ENCODE results near the gene SYVN1.

Gene SYVN1

GRCh38 chr11:65135633-65136145 lies 1.4 kb upstream of the SYVN1 start:
- no peak for DNase-seq (ENCODE audit: low read depth)
- H3K4me3 ChIP-seq (ENCODE audit: low read depth, low read length), result peak overlapping the region; percentile 93
- TF ChIP-seq CTCF (conservative IDR thresholded peaks at IDR 0.05; ENCODE audit: low read depth, low read length), result no peak

- peak; percentile 98 for DNase-seq (ENCODE audit: low read depth)
- TF ChIP-seq CTCF (conservative IDR thresholded peaks at IDR 0.05; ENCODE audit: low read depth, low read length), result no peak
- H3K4me3 ChIP-seq (ENCODE audit: low read depth, low read length), result peak overlapping the region; percentile 93
These were observed 773 bp upstream of the SYVN1 start for GRCh38 chr11:65134952-65135632.

- no peak for TF ChIP-seq CTCF (conservative IDR thresholded peaks at IDR 0.05; ENCODE audit: low read depth, low read length)
- DNase-seq (ENCODE audit: low read depth), result peak; percentile 52
- H3K4me3 ChIP-seq (ENCODE audit: low read depth, low read length), result peak overlapping the region; percentile 93
These were observed 595 bp downstream of the SYVN1 start for GRCh38 chr11:65133724-65134123.

GRCh38 chr11:65132988-65133700 lies 1.2 kb downstream of the SYVN1 start:
- H3K4me3 ChIP-seq (ENCODE audit: low read depth, low read length), result peak overlapping the region; percentile 93
- DNase-seq (ENCODE audit: low read depth), result peak; percentile 35
- TF ChIP-seq CTCF (conservative IDR thresholded peaks at IDR 0.05; ENCODE audit: low read depth, low read length), result no peak

GRCh38 chr11:65132238-65132987 lies 1.9 kb downstream of the SYVN1 start:
- peak overlapping the region; percentile 93 for H3K4me3 ChIP-seq (ENCODE audit: low read depth, low read length)
- DNase-seq (ENCODE audit: low read depth), result no peak
- no peak for TF ChIP-seq CTCF (conservative IDR thresholded peaks at IDR 0.05; ENCODE audit: low read depth, low read length)

- no peak for TF ChIP-seq CTCF (conservative IDR thresholded peaks at IDR 0.05; ENCODE audit: low read depth, low read length)
- no peak for DNase-seq (ENCODE audit: low read depth)
- H3K4me3 ChIP-seq (ENCODE audit: low read depth, low read length), result no peak overlapping the region
These were observed 2.5 kb downstream of the SYVN1 start for GRCh38 chr11:65131895-65132237.
